Liver (tissue), 9 donors: Measurements from ENCODE around the gene S100A13. TPM values are rescaled to one million over a fixed set of nuclear protein-coding genes. Genes with fewer than 3 reads are reported as not detected.

ENCODE experiments used
- DNase-seq: peaks from one replicate; pipeline ENCODE4 v3.0.0-alpha.2; 2017; ENCODE audit warnings: low spot score
- H3K27ac ChIP-seq, 2 donors: one replicate each; pipeline ENCODE4 v1.7.0; 2013; ENCODE audit warnings: inconsistent platforms in 2 of 2, low read length in 2 of 2, control low read depth in 1 of 2, low read depth in 1 of 2, mild to moderate bottlenecking in 1 of 2
- H3K27me3 ChIP-seq, 4 donors: one replicate each; pipeline versions ENCODE4 v1.6.1 to v1.7.0; 2013; ENCODE audit warnings: low read length in 3 of 4, inconsistent platforms in 1 of 4, mild to moderate bottlenecking in 1 of 4, moderate library complexity in 1 of 4; ENCODE audit not compliant: control insufficient read depth in 4 of 4, insufficient read depth in 4 of 4
- H3K36me3 ChIP-seq, 4 donors: one replicate each; pipeline versions ENCODE4 v1.6.1 to v1.7.0; 2013; ENCODE audit warnings: low read length in 3 of 4, mild to moderate bottlenecking in 3 of 4, low read depth in 1 of 4, moderate library complexity in 1 of 4; ENCODE audit not compliant: control insufficient read depth in 4 of 4, insufficient read depth in 3 of 4
- H3K4me1 ChIP-seq, 4 donors: one replicate each; pipeline versions ENCODE4 v1.6.1 to v1.7.0; 2013; ENCODE audit warnings: low read length in 3 of 4, mild to moderate bottlenecking in 3 of 4, moderate library complexity in 1 of 4; ENCODE audit not compliant: control insufficient read depth in 4 of 4, insufficient read depth in 4 of 4
- H3K4me3 ChIP-seq, 3 donors: one replicate each; pipeline versions ENCODE4 v1.6.1 to v1.7.0; 2013; ENCODE audit warnings: low read length in 3 of 3, control low read depth in 1 of 3, low read depth in 1 of 3, mild to moderate bottlenecking in 1 of 3
- H3K9ac ChIP-seq, 2 donors: one replicate each; pipeline ENCODE4 v1.7.0; 2013; ENCODE audit warnings: low read length in 2 of 2, mild to moderate bottlenecking in 2 of 2, moderate library complexity in 2 of 2, control low read depth in 1 of 2, low read depth in 1 of 2
- H3K9me3 ChIP-seq, 4 donors: one replicate each; pipeline versions ENCODE4 v1.6.1 to v1.7.0; 2013; ENCODE audit warnings: low read length in 3 of 4; ENCODE audit not compliant: control insufficient read depth in 4 of 4
- ATF3 ChIP-seq: IDR thresholded peaks from 2 replicates; pipeline ENCODE4 v1.6.1; 2016; ENCODE audit warnings: antibody characterized with exemption
- CTCF ChIP-seq: fragments of 150-350 bp; IDR thresholded peaks from 2 replicates; pipeline ENCODE4 v1.5.1; 2017; ENCODE audit warnings: improper control_type of control experiment, low read depth, low read length; ENCODE audit not compliant: missing input control
- EGR1 ChIP-seq, 2 donors: IDR thresholded peaks; 2 replicates each; pipeline ENCODE4 v1.6.1; 2016 to 2018; ENCODE audit warnings: antibody characterized with exemption in 2 of 2, low read depth in 2 of 2
- FOXA1 ChIP-seq: IDR thresholded peaks from 2 replicates; pipeline ENCODE4 v1.6.1; 2016; ENCODE audit warnings: antibody characterized with exemption
- FOXA2 ChIP-seq: IDR thresholded peaks from 2 replicates; pipeline ENCODE4 v1.6.1; 2016; ENCODE audit warnings: antibody characterized with exemption
- GABPA ChIP-seq, 2 donors: IDR thresholded peaks in 1 of 2; conservative IDR thresholded peaks in 1 of 2; 2 replicates each; pipeline ENCODE4 v1.6.1; 2016; ENCODE audit warnings: antibody characterized with exemption in 2 of 2, mild to moderate bottlenecking in 1 of 2, moderate library complexity in 1 of 2
- HNF4A ChIP-seq, 2 donors: conservative IDR thresholded peaks; 2 replicates each; pipeline ENCODE4 v1.6.1; 2016; ENCODE audit warnings: antibody characterized with exemption in 2 of 2, mild to moderate bottlenecking in 2 of 2
- HNF4G ChIP-seq: IDR thresholded peaks from 2 replicates; pipeline ENCODE4 v1.6.1; 2016; ENCODE audit warnings: antibody characterized with exemption
- JUND ChIP-seq, 2 donors: IDR thresholded peaks; 2 replicates each; pipeline ENCODE4 v1.6.1; 2016; ENCODE audit warnings: antibody characterized with exemption in 2 of 2
- MAX ChIP-seq: IDR thresholded peaks from 2 replicates; pipeline ENCODE4 v1.6.1; 2016; ENCODE audit warnings: antibody characterized with exemption
- NR2F2 ChIP-seq: IDR thresholded peaks from 2 replicates; pipeline ENCODE4 v1.6.1; 2016; ENCODE audit warnings: antibody characterized with exemption
- RAD21 ChIP-seq, 2 donors: IDR thresholded peaks; 2 replicates each; pipeline ENCODE4 v1.6.1; 2016; ENCODE audit warnings: antibody characterized with exemption in 2 of 2, mild to moderate bottlenecking in 2 of 2
- REST ChIP-seq: IDR thresholded peaks from 2 replicates; pipeline ENCODE4 v1.6.1; 2016; ENCODE audit warnings: antibody characterized with exemption, mild to moderate bottlenecking
- RXRA ChIP-seq, 2 donors: IDR thresholded peaks; 2 replicates each; pipeline ENCODE4 v1.6.1; 2017 to 2018; ENCODE audit warnings: antibody characterized with exemption in 2 of 2, mild to moderate bottlenecking in 1 of 2
- SP1 ChIP-seq: IDR thresholded peaks from 2 replicates; pipeline ENCODE4 v1.6.1; 2018; ENCODE audit warnings: antibody characterized with exemption, mild to moderate bottlenecking
- TAF1 ChIP-seq: conservative IDR thresholded peaks from 2 replicates; pipeline ENCODE4 v1.6.1; 2016; ENCODE audit warnings: antibody characterized with exemption, mild to moderate bottlenecking
- YY1 ChIP-seq: IDR thresholded peaks from 2 replicates; pipeline ENCODE4 v1.6.1; 2016; ENCODE audit warnings: antibody characterized with exemption, mild to moderate bottlenecking
- ZBTB33 ChIP-seq: IDR thresholded peaks from 2 replicates; pipeline ENCODE4 v1.6.1; 2016; ENCODE audit warnings: antibody characterized with exemption
- WGBS: extraction: QIAGEN DNeasy Blood & Tissue Kit; methylation state at CpG from one replicate; pipeline ENCODE4 v1.1.7; 2013; 5-methylcytosine and 5-hydroxymethylcytosine counted together
- polyA plus RNA-seq, 2 donors: library from polyadenylated mRNA; stranded (reverse) in 1 of 2; unstranded in 1 of 2; fragments of 200-250 nt in 1 of 2; fragments of >200 nt in 1 of 2; fragmentation: Nextera tagmentation in 1 of 2; extraction: Ambion mirVana in 1 of 2; gene quantifications; one replicate each; pipeline versions ENCODE4 v1.2.1 to v1.2.3, GENCODE V29; 2013 to 2015
- total RNA-seq, 2 donors: library from RNA; depleted of rRNA; stranded (reverse); fragments of >200 nt; gene quantifications; one replicate each; pipeline ENCODE4 v1.2.3, GENCODE V29; 2014
- donor health status: healthy.
- donor health status: healthy.
- donor health status: healthy.
- donor health status: healthy.
- donor health status: healthy.

The S100A13 gene
- total and polyA plus RNA-seq, 4 donors: 5.3 to 23.0 (median 15.7) TPM

GRCh38 chr1:153655333-153655732, 28.0 kb upstream of the S100A13 start:
- Histone ChIP-seq H3K27ac (no peak overlapping the region), H3K36me3 (no peaks in the 10 kb centered on the region), H3K4me3 (no peak overlapping the region), H3K4me1 (peaks cover 1 to 12% (median 9%) of the 10 kb centered on the region in 4 donors), H3K9me3 (no peaks in the 10 kb centered on the region), H3K27me3 (no peaks in the 10 kb centered on the region), H3K9ac (no peak overlapping the region)
- TF ChIP-seq HNF4G (no peak), ZBTB33 (no peak), REST (no peak), TAF1 (no peak), RAD21 (IDR thresholded peaks at IDR 0.05) (no peak), ATF3 (no peak), HNF4A (conservative IDR thresholded peaks at IDR 0.05) (no peak), NR2F2 (no peak), FOXA2 (no peak), MAX (no peak), CTCF (no peak), FOXA1 (no peak)
- DNase-seq: no peak
- WGBS: 84% methylated on average over 3 of the region's 3 CpGs

GRCh38 chr1:153652805-153653500, 25.6 kb upstream of the S100A13 start:
- Histone ChIP-seq H3K27ac (no peak overlapping the region), H3K27me3 (no peaks in the 10 kb centered on the region), H3K9ac (no peak overlapping the region), H3K4me1 (peaks cover 1 to 14% (median 10%) of the 10 kb centered on the region in 4 donors), H3K36me3 (no peaks in the 10 kb centered on the region), H3K9me3 (no peaks in the 10 kb centered on the region), H3K4me3 (no peak overlapping the region)
- no peak for DNase-seq
- WGBS: 62% methylated on average over 3 of the region's 3 CpGs
- TF ChIP-seq SP1 (no peak), ATF3 (no peak), GABPA (IDR thresholded peaks at IDR 0.05 in 1 of 2, conservative IDR thresholded peaks at IDR 0.05 in 1 of 2) (no peak), TAF1 (no peak), ZBTB33 (no peak), MAX (no peak), CTCF (no peak), JUND (IDR thresholded peaks at IDR 0.05) (no peak), RXRA (IDR thresholded peaks at IDR 0.05) (no peak), EGR1 (IDR thresholded peaks at IDR 0.05; ENCODE audit: low read depth in 2 of 2) (no peak), HNF4A (conservative IDR thresholded peaks at IDR 0.05) (no peak), YY1 (no peak), FOXA2 (no peak)
